Stomach (tissue), 4 donors: ENCODE data around the gene MANBA.

ENCODE experiments used
- EP300 ChIP-seq: sonication (generic); formaldehyde crosslinking; IDR thresholded peaks from one replicate; pipeline ENCODE4 v1.6.1; 2017; ENCODE audit warnings: antibody characterized with exemption
- POLR2A ChIP-seq, 4 donors: fragments of 450-650 bp; IDR thresholded peaks; one replicate each; pipeline ENCODE4 v1.6.1; 2016; ENCODE audit warnings: antibody characterized with exemption in 4 of 4, control low read depth in 2 of 4, mild to moderate bottlenecking in 1 of 4, moderate library complexity in 1 of 4
- TF ChIP-seq, protein P1 (sequence below), 7 experiments: fragments of 450-650 bp in 4 of 7; fragments of 200-600 bp in 3 of 7; sonication (generic) in 3 of 7; IDR thresholded peaks; one replicate each; pipeline ENCODE4 v1.5.1; 2016 to 2019; ENCODE audit warnings: antibody characterized with exemption in 7 of 7, control low read depth in 2 of 7, mild to moderate bottlenecking in 1 of 7

DNA sequence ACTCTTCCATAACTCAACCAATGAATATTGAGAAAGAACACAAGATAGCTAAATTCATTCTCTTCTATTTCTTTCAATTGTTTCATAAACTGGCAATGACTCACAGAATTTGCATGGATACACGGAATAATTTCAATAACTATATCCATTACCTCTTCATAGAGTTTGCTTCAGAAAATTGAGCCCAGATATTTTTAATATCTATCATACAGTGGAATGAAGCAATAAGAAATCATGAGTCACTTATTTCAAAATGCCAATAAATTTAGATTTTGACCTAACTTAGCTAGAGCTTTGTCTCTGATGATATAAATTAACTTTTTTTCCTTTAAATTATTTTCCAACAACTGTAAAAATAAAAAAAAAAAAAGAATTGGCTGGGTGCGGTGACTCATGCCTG is 22.2 kb upstream of the MANBA start:
- TF ChIP-seq, protein P1, sequence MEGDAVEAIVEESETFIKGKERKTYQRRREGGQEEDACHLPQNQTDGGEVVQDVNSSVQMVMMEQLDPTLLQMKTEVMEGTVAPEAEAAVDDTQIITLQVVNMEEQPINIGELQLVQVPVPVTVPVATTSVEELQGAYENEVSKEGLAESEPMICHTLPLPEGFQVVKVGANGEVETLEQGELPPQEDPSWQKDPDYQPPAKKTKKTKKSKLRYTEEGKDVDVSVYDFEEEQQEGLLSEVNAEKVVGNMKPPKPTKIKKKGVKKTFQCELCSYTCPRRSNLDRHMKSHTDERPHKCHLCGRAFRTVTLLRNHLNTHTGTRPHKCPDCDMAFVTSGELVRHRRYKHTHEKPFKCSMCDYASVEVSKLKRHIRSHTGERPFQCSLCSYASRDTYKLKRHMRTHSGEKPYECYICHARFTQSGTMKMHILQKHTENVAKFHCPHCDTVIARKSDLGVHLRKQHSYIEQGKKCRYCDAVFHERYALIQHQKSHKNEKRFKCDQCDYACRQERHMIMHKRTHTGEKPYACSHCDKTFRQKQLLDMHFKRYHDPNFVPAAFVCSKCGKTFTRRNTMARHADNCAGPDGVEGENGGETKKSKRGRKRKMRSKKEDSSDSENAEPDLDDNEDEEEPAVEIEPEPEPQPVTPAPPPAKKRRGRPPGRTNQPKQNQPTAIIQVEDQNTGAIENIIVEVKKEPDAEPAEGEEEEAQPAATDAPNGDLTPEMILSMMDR (IDR thresholded peaks at IDR 0.05) = no peak
- TF ChIP-seq POLR2A (IDR thresholded peaks at IDR 0.05) (no peak), EP300 (no peak)
